ENCODE results near the gene ZHX3. TPM values are rescaled to one million over a fixed set of nuclear protein-coding genes. Genes with fewer than 3 reads are reported as not detected.

ZHX3 gene
- polyA plus RNA-seq, 1 donor, result 14.0 TPM

GRCh38 chr20:41274152-41274551 lies 43.4 kb downstream of the ZHX3 start:
- Histone ChIP-seq H3K27ac (ENCODE audit: low read length) (no peak overlapping the region), H3K27me3 (ENCODE audit: control insufficient read depth, insufficient read depth, low read length) (no peaks in the 10 kb centered on the region), H3K36me3 (ENCODE audit: control insufficient read depth, insufficient read depth, low read length) (no peaks in the 10 kb centered on the region), H3K9me3 (ENCODE audit: control insufficient read depth, low read depth, low read length) (no peaks in the 10 kb centered on the region), H3K4me3 (ENCODE audit: low read length) (no peak overlapping the region), H3K4me1 (ENCODE audit: control insufficient read depth, insufficient read depth, low read length) (no peaks in the 10 kb centered on the region)
- DNase-seq, result no peak
- WGBS (ENCODE audit: insufficient coverage, low lambda C conversion rate), result 18% methylated on average over 2 of the region's 5 CpGs

- no peaks in the 10 kb centered on the region for H3K4me1 ChIP-seq (ENCODE audit: control insufficient read depth, insufficient read depth, low read length)
- DNase-seq, result no peak
- H3K9me3 ChIP-seq (ENCODE audit: control insufficient read depth, low read depth, low read length), result no peaks in the 10 kb centered on the region
- H3K36me3 ChIP-seq (ENCODE audit: control insufficient read depth, insufficient read depth, low read length), result no peaks in the 10 kb centered on the region
- no peak overlapping the region for H3K27ac ChIP-seq (ENCODE audit: low read length)
- no peak overlapping the region for H3K4me3 ChIP-seq (ENCODE audit: low read length)
- no peaks in the 10 kb centered on the region for H3K27me3 ChIP-seq (ENCODE audit: control insufficient read depth, insufficient read depth, low read length)
Measured at GRCh38 chr20:41273445-41273844, 44.1 kb downstream of the ZHX3 start.

GRCh38 chr20:41272339-41272738 lies 45.2 kb downstream of the ZHX3 start:
- H3K27ac ChIP-seq (ENCODE audit: low read length), result no peak overlapping the region
- no peak overlapping the region for H3K4me3 ChIP-seq (ENCODE audit: low read length)
- WGBS (ENCODE audit: insufficient coverage, low lambda C conversion rate), result 83% methylated on average over 1 of the region's 1 CpG
- no peak for DNase-seq
- no peaks in the 10 kb centered on the region for H3K9me3 ChIP-seq (ENCODE audit: control insufficient read depth, low read depth, low read length)
- no peaks in the 10 kb centered on the region for H3K4me1 ChIP-seq (ENCODE audit: control insufficient read depth, insufficient read depth, low read length)
- peaks cover 6% of the 10 kb centered on the region for H3K36me3 ChIP-seq (ENCODE audit: control insufficient read depth, insufficient read depth, low read length)
- H3K27me3 ChIP-seq (ENCODE audit: control insufficient read depth, insufficient read depth, low read length), result no peaks in the 10 kb centered on the region

- Histone ChIP-seq H3K9me3 (ENCODE audit: control insufficient read depth, low read depth, low read length) (no peaks in the 10 kb centered on the region), H3K4me3 (ENCODE audit: low read length) (no peak overlapping the region), H3K27me3 (ENCODE audit: control insufficient read depth, insufficient read depth, low read length) (no peaks in the 10 kb centered on the region), H3K4me1 (ENCODE audit: control insufficient read depth, insufficient read depth, low read length) (no peaks in the 10 kb centered on the region), H3K36me3 (ENCODE audit: control insufficient read depth, insufficient read depth, low read length) (peaks cover 9% of the 10 kb centered on the region), H3K27ac (ENCODE audit: low read length) (no peak overlapping the region)
- DNase-seq, result no peak
- 75% methylated on average over 1 of the region's 4 CpGs for WGBS (ENCODE audit: insufficient coverage, low lambda C conversion rate)
Measured at GRCh38 chr20:41268917-41269652, 48.4 kb downstream of the ZHX3 start.

- DNase-seq, result no peak
- 86% methylated on average over 1 of the region's 1 CpG for WGBS (ENCODE audit: insufficient coverage, low lambda C conversion rate)
- Histone ChIP-seq H3K4me3 (ENCODE audit: low read length) (no peak overlapping the region), H3K9me3 (ENCODE audit: control insufficient read depth, low read depth, low read length) (no peaks in the 10 kb centered on the region), H3K36me3 (ENCODE audit: control insufficient read depth, insufficient read depth, low read length) (peaks cover 9% of the 10 kb centered on the region), H3K27me3 (ENCODE audit: control insufficient read depth, insufficient read depth, low read length) (no peaks in the 10 kb centered on the region), H3K27ac (ENCODE audit: low read length) (no peak overlapping the region), H3K4me1 (ENCODE audit: control insufficient read depth, insufficient read depth, low read length) (no peaks in the 10 kb centered on the region)
Measured at GRCh38 chr20:41268402-41268801, 49.1 kb downstream of the ZHX3 start.

GRCh38 chr20:41265938-41266337 lies 51.6 kb downstream of the ZHX3 start:
- Histone ChIP-seq H3K27me3 (ENCODE audit: control insufficient read depth, insufficient read depth, low read length) (no peaks in the 10 kb centered on the region), H3K4me3 (ENCODE audit: low read length) (no peak overlapping the region), H3K36me3 (ENCODE audit: control insufficient read depth, insufficient read depth, low read length) (peaks cover 9% of the 10 kb centered on the region), H3K4me1 (ENCODE audit: control insufficient read depth, insufficient read depth, low read length) (no peaks in the 10 kb centered on the region), H3K9me3 (ENCODE audit: control insufficient read depth, low read depth, low read length) (no peaks in the 10 kb centered on the region), H3K27ac (ENCODE audit: low read length) (no peak overlapping the region)
- 40% methylated on average over 1 of the region's 2 CpGs for WGBS (ENCODE audit: insufficient coverage, low lambda C conversion rate)
- peak in 1 of 2 donors; percentile 64 for DNase-seq

- WGBS (ENCODE audit: insufficient coverage, low lambda C conversion rate), result 100% methylated on average over 2 of the region's 2 CpGs
- no peak for DNase-seq
- Histone ChIP-seq H3K9me3 (ENCODE audit: control insufficient read depth, low read depth, low read length) (no peaks in the 10 kb centered on the region), H3K4me1 (ENCODE audit: control insufficient read depth, insufficient read depth, low read length) (no peaks in the 10 kb centered on the region), H3K36me3 (ENCODE audit: control insufficient read depth, insufficient read depth, low read length) (peaks cover 9% of the 10 kb centered on the region), H3K27me3 (ENCODE audit: control insufficient read depth, insufficient read depth, low read length) (no peaks in the 10 kb centered on the region), H3K27ac (ENCODE audit: low read length) (no peak overlapping the region), H3K4me3 (ENCODE audit: low read length) (no peak overlapping the region)
Measured at GRCh38 chr20:41264819-41265218, 52.7 kb downstream of the ZHX3 start.

GRCh38 chr20:41261790-41262717 lies 55.5 kb downstream of the ZHX3 start:
- no peaks in the 10 kb centered on the region for H3K9me3 ChIP-seq (ENCODE audit: control insufficient read depth, low read depth, low read length)
- WGBS (ENCODE audit: insufficient coverage, low lambda C conversion rate), result no CpG with 5 or more reads among the region's 2 CpGs
- no peaks in the 10 kb centered on the region for H3K4me1 ChIP-seq (ENCODE audit: control insufficient read depth, insufficient read depth, low read length)
- H3K36me3 ChIP-seq (ENCODE audit: control insufficient read depth, insufficient read depth, low read length), result peaks cover under 1% of the 10 kb centered on the region
- no peak for DNase-seq
- no peak overlapping the region for H3K27ac ChIP-seq (ENCODE audit: low read length)
- H3K27me3 ChIP-seq (ENCODE audit: control insufficient read depth, insufficient read depth, low read length), result no peaks in the 10 kb centered on the region
- no peak overlapping the region for H3K4me3 ChIP-seq (ENCODE audit: low read length)

GRCh38 chr20:41261260-41261659 lies 56.3 kb downstream of the ZHX3 start:
- no peaks in the 10 kb centered on the region for H3K36me3 ChIP-seq (ENCODE audit: control insufficient read depth, insufficient read depth, low read length)
- no peak for DNase-seq
- H3K27me3 ChIP-seq (ENCODE audit: control insufficient read depth, insufficient read depth, low read length), result no peaks in the 10 kb centered on the region
- H3K4me1 ChIP-seq (ENCODE audit: control insufficient read depth, insufficient read depth, low read length), result no peaks in the 10 kb centered on the region
- H3K4me3 ChIP-seq (ENCODE audit: low read length), result no peak overlapping the region
- no peak overlapping the region for H3K27ac ChIP-seq (ENCODE audit: low read length)
- H3K9me3 ChIP-seq (ENCODE audit: control insufficient read depth, low read depth, low read length), result no peaks in the 10 kb centered on the region

GRCh38 chr20:41260734-41261220 lies 56.8 kb downstream of the ZHX3 start:
- WGBS (ENCODE audit: insufficient coverage, low lambda C conversion rate), result no CpG with 5 or more reads among the region's 1 CpG
- Histone ChIP-seq H3K4me1 (ENCODE audit: control insufficient read depth, insufficient read depth, low read length) (no peaks in the 10 kb centered on the region), H3K36me3 (ENCODE audit: control insufficient read depth, insufficient read depth, low read length) (no peaks in the 10 kb centered on the region), H3K27ac (ENCODE audit: low read length) (no peak overlapping the region), H3K27me3 (ENCODE audit: control insufficient read depth, insufficient read depth, low read length) (no peaks in the 10 kb centered on the region), H3K9me3 (ENCODE audit: control insufficient read depth, low read depth, low read length) (no peaks in the 10 kb centered on the region), H3K4me3 (ENCODE audit: low read length) (no peak overlapping the region)
- no peak for DNase-seq

All from large intestine (tissue), 3 donors.